Activated CD4-positive, alpha-beta T cell treated with anti-CD3 and anti-CD28 coated beads, Interleukin-2, amount 10 ng/mL, durations not matched to agents 7 days and 5 days (primary cell): ENCODE data around the gene TDRD9. TPM values are rescaled to one million over a fixed set of nuclear protein-coding genes. Genes with fewer than 3 reads are reported as not detected.
"Not testable (repeated sequence)": the region's sequence is repeated elsewhere in the genome, so short reads cannot be mapped to it uniquely, and the experiment has no call there.

Source experiments
- CTCF ChIA-PET: fragments of 350-600 bp; sonication (Branson Sonifier 250); formaldehyde crosslinking; loops from one replicate; lab custom pipeline; 2021; ENCODE audit warnings: antibody characterized with exemption; lab: Charles Lee
- POLR2A ChIA-PET: fragments of 350-600 bp; sonication (Branson Sonifier 250); formaldehyde crosslinking; loops from one replicate; lab custom pipeline; 2021; ENCODE audit warnings: antibody characterized with exemption; lab: Charles Lee
- DNase-seq: peaks from one replicate; pipeline ENCODE4 v3.0.0-alpha.2; 2020
- H3K27ac Mint-ChIP-seq: one replicate; pipeline ENCODE4 v1.8.0; 2021; ENCODE audit warnings: mild to moderate bottlenecking, moderate library complexity, mixed read lengths
- H3K27me3 Mint-ChIP-seq: one replicate; pipeline ENCODE4 v1.8.0; 2021; ENCODE audit warnings: mixed read lengths
- H3K36me3 Mint-ChIP-seq: one replicate; pipeline ENCODE4 v1.8.0; 2021; ENCODE audit warnings: low read depth, mixed read lengths
- H3K4me1 Mint-ChIP-seq: one replicate; pipeline ENCODE4 v1.8.0; 2021; ENCODE audit warnings: mixed read lengths
- H3K4me3 Mint-ChIP-seq: one replicate; pipeline ENCODE4 v1.8.0; 2021; ENCODE audit warnings: mild to moderate bottlenecking, moderate library complexity, mixed read lengths
- H3K9me3 Mint-ChIP-seq: one replicate; pipeline ENCODE4 v1.8.0; 2021; ENCODE audit warnings: mixed read lengths
- total RNA-seq, 2 experiments: library from RNA; stranded (reverse); gene quantifications; one replicate each; pipeline ENCODE4 v1.2.3, GENCODE V29; 2021

The TDRD9 gene
- total RNA-seq, 2 experiments from 2014 or later: 0.60 to 0.62 TPM

- POLR2A ChIA-PET: no interaction called here
- H3K4me1 Mint-ChIP-seq: no peaks in the 10 kb centered on the region
- H3K9me3 Mint-ChIP-seq: no peaks in the 10 kb centered on the region
- DNase-seq: no peak
- no peaks in the 10 kb centered on the region for H3K27me3 Mint-ChIP-seq
- CTCF ChIA-PET: interaction anchor here (0.6 to 0.8 kb wide), 3 partner anchors 9 to 24 kb away, joined by 3 to 5 read pairs (median 3); no protein-coding TSS in a partner anchor
- no peak overlapping the region for H3K27ac Mint-ChIP-seq
- no peaks in the 10 kb centered on the region for H3K36me3 Mint-ChIP-seq
- H3K4me3 Mint-ChIP-seq: no peak overlapping the region
Measured at GRCh38 chr14:103886304-103887169, 41.7 kb upstream of the TDRD9 start.

GRCh38 chr14:103887170-103887501 lies 41.1 kb upstream of the TDRD9 start:
- Mint-ChIP-seq H3K27ac (no peak overlapping the region), H3K9me3 (no peaks in the 10 kb centered on the region), H3K36me3 (no peaks in the 10 kb centered on the region), H3K27me3 (no peaks in the 10 kb centered on the region), H3K4me1 (no peaks in the 10 kb centered on the region), H3K4me3 (no peak overlapping the region)
- ChIA-PET POLR2A (no interaction called here), CTCF (interaction anchor here (0.6 kb wide), 1 partner anchor 23 kb away, joined by 5 read pairs; no protein-coding TSS in a partner anchor)
- no peak for DNase-seq

GRCh38 chr14:103887557-103888115 lies 40.6 kb upstream of the TDRD9 start:
- POLR2A ChIA-PET: no interaction called here
- H3K4me3 Mint-ChIP-seq: no peak overlapping the region
- no peak overlapping the region for H3K27ac Mint-ChIP-seq
- H3K4me1 Mint-ChIP-seq: no peaks in the 10 kb centered on the region
- no peaks in the 10 kb centered on the region for H3K9me3 Mint-ChIP-seq
- CTCF ChIA-PET: interaction anchor here (0.6 kb wide), 1 partner anchor 24 kb away, joined by 5 read pairs; no protein-coding TSS in a partner anchor
- DNase-seq: no peak
- H3K36me3 Mint-ChIP-seq: no peaks in the 10 kb centered on the region
- H3K27me3 Mint-ChIP-seq: no peaks in the 10 kb centered on the region

- H3K36me3 Mint-ChIP-seq, H3K9me3 Mint-ChIP-seq, H3K4me3 Mint-ChIP-seq, H3K27me3 Mint-ChIP-seq, DNase-seq, H3K27ac Mint-ChIP-seq, POLR2A ChIA-PET, H3K4me1 Mint-ChIP-seq: not testable (repeated sequence)
- CTCF ChIA-PET: interaction anchor here (0.6 kb wide), 2 partner anchors 142 to 268 kb away, joined by 3 read pairs; no protein-coding TSS in a partner anchor
Measured at GRCh38 chr14:103889002-103889312, 39.3 kb upstream of the TDRD9 start.

- H3K27ac Mint-ChIP-seq: no peak overlapping the region
- DNase-seq: no peak
- ChIA-PET POLR2A (no interaction called here), CTCF (interaction anchor here (0.6 to 1.8 kb wide), 2 partner anchors 11 to 269 kb away, joined by 3 to 5 read pairs; no protein-coding TSS in a partner anchor)
- no peaks in the 10 kb centered on the region for H3K27me3 Mint-ChIP-seq
- no peak overlapping the region for H3K4me3 Mint-ChIP-seq
- H3K9me3 Mint-ChIP-seq: no peaks in the 10 kb centered on the region
- no peaks in the 10 kb centered on the region for H3K36me3 Mint-ChIP-seq
- H3K4me1 Mint-ChIP-seq: no peaks in the 10 kb centered on the region
Measured at GRCh38 chr14:103889313-103890051, 38.8 kb upstream of the TDRD9 start.

GRCh38 chr14:103890052-103890371 lies 38.2 kb upstream of the TDRD9 start:
- no peak overlapping the region for H3K4me3 Mint-ChIP-seq
- H3K27ac Mint-ChIP-seq: no peak overlapping the region
- ChIA-PET POLR2A (no interaction called here), CTCF (interaction anchor here (1.8 kb wide), 1 partner anchor 11 kb away, joined by 5 read pairs; no protein-coding TSS in a partner anchor)
- H3K4me1 Mint-ChIP-seq: no peaks in the 10 kb centered on the region
- H3K9me3 Mint-ChIP-seq: no peaks in the 10 kb centered on the region
- no peaks in the 10 kb centered on the region for H3K27me3 Mint-ChIP-seq
- no peaks in the 10 kb centered on the region for H3K36me3 Mint-ChIP-seq
- DNase-seq: no peak

GRCh38 chr14:103890821-103891666 lies 37.2 kb upstream of the TDRD9 start:
- Mint-ChIP-seq H3K9me3 (no peaks in the 10 kb centered on the region), H3K4me1 (no peaks in the 10 kb centered on the region), H3K27me3 (no peaks in the 10 kb centered on the region), H3K27ac (no peak overlapping the region), H3K36me3 (no peaks in the 10 kb centered on the region), H3K4me3 (no peak overlapping the region)
- POLR2A ChIA-PET: no interaction called here
- CTCF ChIA-PET: interaction anchor here (1.8 kb wide), 1 partner anchor 10 kb away, joined by 5 read pairs; no protein-coding TSS in a partner anchor
- DNase-seq: no peak

- CTCF ChIA-PET: interaction anchor here (1.3 kb wide), 1 partner anchor 9 kb away, joined by 3 read pairs; no protein-coding TSS in a partner anchor
Measured at GRCh38 chr14:103891667-103892215, 36.5 kb upstream of the TDRD9 start.

GRCh38 chr14:103892247-103892646 lies 36.0 kb upstream of the TDRD9 start:
- Mint-ChIP-seq H3K4me1 (no peaks in the 10 kb centered on the region), H3K4me3 (no peak overlapping the region), H3K36me3 (no peaks in the 10 kb centered on the region), H3K27ac (no peak overlapping the region), H3K9me3 (peaks cover 3% of the 10 kb centered on the region), H3K27me3 (no peaks in the 10 kb centered on the region)
- DNase-seq: no peak
- ChIA-PET CTCF (interaction anchor here (1.3 kb wide), 1 partner anchor 8 kb away, joined by 3 read pairs; no protein-coding TSS in a partner anchor), POLR2A (no interaction called here)

More at GRCh38 chr14:103891667-103892215, 36.5 kb upstream of the TDRD9 start:
- no peaks in the 10 kb centered on the region for H3K4me1 Mint-ChIP-seq
- H3K36me3 Mint-ChIP-seq: no peaks in the 10 kb centered on the region
- no peaks in the 10 kb centered on the region for H3K27me3 Mint-ChIP-seq
- H3K9me3 Mint-ChIP-seq: peaks cover 3% of the 10 kb centered on the region
- DNase-seq: no peak
- H3K27ac Mint-ChIP-seq: no peak overlapping the region
- POLR2A ChIA-PET: no interaction called here
- H3K4me3 Mint-ChIP-seq: no peak overlapping the region

GRCh38 chr14:103894034-103894722 lies 34.1 kb upstream of the TDRD9 start:
- Mint-ChIP-seq H3K9me3 (peaks cover 3% of the 10 kb centered on the region), H3K4me1 (no peaks in the 10 kb centered on the region), H3K4me3 (no peak overlapping the region), H3K27me3 (no peaks in the 10 kb centered on the region), H3K27ac (no peak overlapping the region), H3K36me3 (no peaks in the 10 kb centered on the region)
- ChIA-PET CTCF (no interaction called here), POLR2A (no interaction called here)
- no peak for DNase-seq

GRCh38 chr14:103894723-103895059 lies 33.6 kb upstream of the TDRD9 start:
- Mint-ChIP-seq H3K36me3 (no peaks in the 10 kb centered on the region), H3K4me1 (no peaks in the 10 kb centered on the region), H3K27me3 (no peaks in the 10 kb centered on the region), H3K4me3 (no peak overlapping the region), H3K9me3 (peaks cover 3% of the 10 kb centered on the region), H3K27ac (no peak overlapping the region)
- ChIA-PET POLR2A (no interaction called here), CTCF (no interaction called here)
- no peak for DNase-seq

GRCh38 chr14:103896578-103896977 lies 31.7 kb upstream of the TDRD9 start:
- Mint-ChIP-seq H3K36me3 (no peaks in the 10 kb centered on the region), H3K4me1 (peaks cover 3% of the 10 kb centered on the region), H3K9me3 (peaks cover 3% of the 10 kb centered on the region), H3K4me3 (no peak overlapping the region), H3K27me3 (no peaks in the 10 kb centered on the region), H3K27ac (no peak overlapping the region)
- no peak for DNase-seq
- POLR2A ChIA-PET: no interaction called here
- CTCF ChIA-PET: no interaction called here
